CD14-positive monocyte (primary cell): ENCODE results near the gene RBL2. TPM values are rescaled to one million over a fixed set of nuclear protein-coding genes. Genes with fewer than 3 reads are reported as not detected.

Source experiments
- DNase-seq, 3 donors: peaks; one replicate each; pipeline ENCODE4 v3.0.0-alpha.2; 2011 to 2022
- H2AFZ ChIP-seq: 2 replicates; pipeline ENCODE4 v1.6.0; 2012; ENCODE audit warnings: mild to moderate bottlenecking, low read depth, low read length, inconsistent platforms; ENCODE audit not compliant: insufficient read depth, poor library complexity, severe bottlenecking
- H3K27ac ChIP-seq, 2 donors: 1 replicate in 1 of 2; 2 replicates in 1 of 2; pipeline ENCODE4 v1.5.1; 2012 to 2013; ENCODE audit warnings: low read length in 2 of 2, control low read depth in 1 of 2, inconsistent platforms in 1 of 2, low read depth in 1 of 2, mild to moderate bottlenecking in 1 of 2
- H3K27me3 ChIP-seq, 2 donors: one replicate each; pipeline versions ENCODE4 v1.6.0 to v1.6.1; 2011 to 2013; ENCODE audit warnings: low read length in 2 of 2; ENCODE audit not compliant: control insufficient read depth in 2 of 2, insufficient read depth in 2 of 2
- H3K36me3 ChIP-seq, 2 donors: replicated peaks in 1 of 2; 1 replicate in 1 of 2; 2 replicates in 1 of 2; pipeline versions ENCODE4 v1.5.1 to v1.6.1; 2012 to 2013; ENCODE audit warnings: low read length in 2 of 2, control low read depth in 1 of 2, inconsistent platforms in 1 of 2, mild to moderate bottlenecking in 1 of 2; ENCODE audit not compliant: insufficient read depth in 2 of 2, control insufficient read depth in 1 of 2
- H3K4me1 ChIP-seq, 2 donors: 1 replicate in 1 of 2; 2 replicates in 1 of 2; pipeline versions ENCODE4 v1.5.1 to v1.6.1; 2012 to 2013; ENCODE audit warnings: low read length in 2 of 2, control low read depth in 1 of 2, inconsistent platforms in 1 of 2, mild to moderate bottlenecking in 1 of 2, moderate library complexity in 1 of 2; ENCODE audit not compliant: insufficient read depth in 2 of 2, control insufficient read depth in 1 of 2
- H3K4me2 ChIP-seq: replicated peaks from 2 replicates; pipeline ENCODE3; 2012; ENCODE audit warnings: low read length, moderate library complexity, mild to moderate bottlenecking; ENCODE audit not compliant: poor library complexity, severe bottlenecking; ENCODE audit errors: extremely low read depth
- H3K4me3 ChIP-seq, 3 experiments: fragments of 200-600 bp in 1 of 3; sonication (generic) in 1 of 3; replicated peaks in 1 of 3; 1 replicate in 2 of 3; 2 replicates in 1 of 3; pipeline ENCODE4 v1.5.1; 2011 to 2013; ENCODE audit warnings: low read length in 3 of 3, mild to moderate bottlenecking in 3 of 3, control low read depth in 2 of 3, low read depth in 2 of 3, inconsistent platforms in 1 of 3, moderate library complexity in 1 of 3
- H3K79me2 ChIP-seq: 2 replicates; pipeline ENCODE4 v1.6.0; 2012; ENCODE audit warnings: mild to moderate bottlenecking, control low read depth, inconsistent platforms, low read length, moderate library complexity; ENCODE audit not compliant: insufficient read depth
- H3K9ac ChIP-seq: 2 replicates; pipeline ENCODE4 v1.6.0; 2017; ENCODE audit warnings: low read length, mild to moderate bottlenecking; ENCODE audit not compliant: insufficient read depth, poor library complexity, severe bottlenecking
- H3K9me3 ChIP-seq, 2 donors: replicated peaks in 1 of 2; 1 replicate in 1 of 2; 2 replicates in 1 of 2; pipeline versions ENCODE4 v1.5.1 to v1.6.1; 2012 to 2013; ENCODE audit warnings: low read length in 2 of 2, control low read depth in 1 of 2; ENCODE audit not compliant: control insufficient read depth in 1 of 2, insufficient read depth in 1 of 2
- H4K20me1 ChIP-seq: 2 replicates; pipeline ENCODE4 v1.6.0; 2012; ENCODE audit warnings: mild to moderate bottlenecking, low read length, control low read depth, moderate library complexity; ENCODE audit not compliant: insufficient read depth
- H3K27ac Mint-ChIP-seq, 7 donors: one replicate each; pipeline ENCODE4 v1.8.0; 2020; ENCODE audit warnings: mild to moderate bottlenecking in 7 of 7, mixed read lengths in 7 of 7, moderate library complexity in 6 of 7, inconsistent platforms in 2 of 7
- H3K27me3 Mint-ChIP-seq, 3 donors: one replicate each; pipeline ENCODE4 v1.8.0; 2021 to 2022; ENCODE audit warnings: low read depth in 3 of 3, mild to moderate bottlenecking in 3 of 3, mixed read lengths in 3 of 3, moderate library complexity in 3 of 3, inconsistent platforms in 1 of 3
- H3K36me3 Mint-ChIP-seq, 2 donors: one replicate each; pipeline ENCODE4 v1.8.0; 2020; ENCODE audit warnings: mixed read lengths in 2 of 2, inconsistent platforms in 1 of 2, mild to moderate bottlenecking in 1 of 2
- H3K4me1 Mint-ChIP-seq: one replicate; pipeline ENCODE4 v1.8.0; 2020; ENCODE audit warnings: mild to moderate bottlenecking, mixed read lengths
- H3K4me3 Mint-ChIP-seq, 2 donors: one replicate each; pipeline ENCODE4 v1.8.0; 2020; ENCODE audit warnings: mild to moderate bottlenecking in 2 of 2, mixed read lengths in 2 of 2, moderate library complexity in 1 of 2
- H3K9me3 Mint-ChIP-seq, 7 donors: one replicate each; pipeline ENCODE4 v1.8.0; 2020 to 2022; ENCODE audit warnings: mixed read lengths in 7 of 7, mild to moderate bottlenecking in 6 of 7, moderate library complexity in 6 of 7, inconsistent platforms in 2 of 7
- CTCF ChIP-seq: fragments of 200-600 bp; IDR thresholded peaks from one replicate; pipeline ENCODE4 v1.8.0; 2022; ENCODE audit warnings: antibody characterized with exemption, mild to moderate bottlenecking
- WGBS: methylation state at CpG from one replicate; pipeline ENCODE4 v1.1.5; 2013; ENCODE audit warnings: missing lambda C conversion rate; ENCODE audit not compliant: insufficient coverage; 5-methylcytosine and 5-hydroxymethylcytosine counted together
- intact Hi-C, 2 donors: fragments of 100-400 bp; cut with micrococcal nuclease; formaldehyde crosslinking; loops; one replicate each; pipeline versions ENCODE4 v1.15.0 to v1.15.1; 2023
- polyA plus RNA-seq, 3 donors: library from polyadenylated mRNA; depleted of rRNA in 1 of 3; unstranded in 2 of 3; stranded (reverse) in 1 of 3; fragments of 300-500 nt in 2 of 3; fragments of >200 nt in 1 of 3; fragmentation: Illumina TruSeq in 2 of 3; gene quantifications; 1 replicate in 2 of 3; 2 replicates in 1 of 3; pipeline ENCODE4 v1.2.3, GENCODE V29; 2012 to 2021

The RBL2 gene
- polyA plus RNA-seq, 3 donors, result 54.3 to 104 (median 77.7) TPM

GRCh38 chr16:53510704-53511070, 76.4 kb downstream of the RBL2 start:
- peak overlapping the region; percentile 24 for H2AFZ ChIP-seq
- no peaks in the 10 kb centered on the region for H3K36me3 ChIP-seq
- WGBS, result no CpG with 5 or more reads among the region's 2 CpGs
- no peak overlapping the region for H3K27ac ChIP-seq
- no peak for DNase-seq
- Mint-ChIP-seq H3K36me3 (no peaks in the 10 kb centered on the region), H3K27me3 (peaks cover 15 to 30% (median 25%) of the 10 kb centered on the region in 3 donors), H3K9me3 (peaks cover 0 to 22% (median 15%) of the 10 kb centered on the region in 7 donors), H3K27ac (no peak overlapping the region), H3K4me3 (no peak overlapping the region), H3K4me1 (peaks cover 7% of the 10 kb centered on the region)
- no peaks in the 10 kb centered on the region for H3K79me2 ChIP-seq
- peaks cover 2 to 3% of the 10 kb centered on the region in 2 donors for H3K27me3 ChIP-seq
- peaks cover 0 to 5% of the 10 kb centered on the region in 2 donors for H3K4me1 ChIP-seq
- peak; percentile 63 for TF ChIP-seq CTCF
- no peak overlapping the region for H3K4me2 ChIP-seq
- H4K20me1 ChIP-seq, result no peaks in the 10 kb centered on the region
- H3K9me3 ChIP-seq, result no peaks in the 10 kb centered on the region
- intact Hi-C loops, result no loop called here
- no peak overlapping the region for H3K9ac ChIP-seq
- no peak overlapping the region for H3K4me3 ChIP-seq

GRCh38 chr16:53511084-53511402, 76.8 kb downstream of the RBL2 start:
- no peaks in the 10 kb centered on the region for H3K36me3 ChIP-seq
- no peaks in the 10 kb centered on the region for H4K20me1 ChIP-seq
- H3K9me3 ChIP-seq, result no peaks in the 10 kb centered on the region
- Mint-ChIP-seq H3K27ac (peak overlapping the region in 1 of 7 donors; percentile 32), H3K9me3 (peaks cover 0 to 22% (median 15%) of the 10 kb centered on the region in 7 donors), H3K27me3 (peaks cover 15 to 29% (median 26%) of the 10 kb centered on the region in 3 donors), H3K4me3 (no peak overlapping the region), H3K4me1 (peaks cover 7% of the 10 kb centered on the region), H3K36me3 (no peaks in the 10 kb centered on the region)
- H3K27ac ChIP-seq, result no peak overlapping the region
- 93% methylated on average over 4 of the region's 6 CpGs for WGBS
- peaks cover 0 to 5% of the 10 kb centered on the region in 2 donors for H3K4me1 ChIP-seq
- no peak for TF ChIP-seq CTCF
- H3K4me3 ChIP-seq, result no peak overlapping the region
- no peak for DNase-seq
- intact Hi-C loops, result no loop called here
- peaks cover 2 to 3% of the 10 kb centered on the region in 2 donors for H3K27me3 ChIP-seq
- peak overlapping the region; percentile 24 for H2AFZ ChIP-seq
- no peaks in the 10 kb centered on the region for H3K79me2 ChIP-seq
- no peak overlapping the region for H3K9ac ChIP-seq
- H3K4me2 ChIP-seq, result no peak overlapping the region
